ENCODE results near the gene ABHD17A.

DNA sequence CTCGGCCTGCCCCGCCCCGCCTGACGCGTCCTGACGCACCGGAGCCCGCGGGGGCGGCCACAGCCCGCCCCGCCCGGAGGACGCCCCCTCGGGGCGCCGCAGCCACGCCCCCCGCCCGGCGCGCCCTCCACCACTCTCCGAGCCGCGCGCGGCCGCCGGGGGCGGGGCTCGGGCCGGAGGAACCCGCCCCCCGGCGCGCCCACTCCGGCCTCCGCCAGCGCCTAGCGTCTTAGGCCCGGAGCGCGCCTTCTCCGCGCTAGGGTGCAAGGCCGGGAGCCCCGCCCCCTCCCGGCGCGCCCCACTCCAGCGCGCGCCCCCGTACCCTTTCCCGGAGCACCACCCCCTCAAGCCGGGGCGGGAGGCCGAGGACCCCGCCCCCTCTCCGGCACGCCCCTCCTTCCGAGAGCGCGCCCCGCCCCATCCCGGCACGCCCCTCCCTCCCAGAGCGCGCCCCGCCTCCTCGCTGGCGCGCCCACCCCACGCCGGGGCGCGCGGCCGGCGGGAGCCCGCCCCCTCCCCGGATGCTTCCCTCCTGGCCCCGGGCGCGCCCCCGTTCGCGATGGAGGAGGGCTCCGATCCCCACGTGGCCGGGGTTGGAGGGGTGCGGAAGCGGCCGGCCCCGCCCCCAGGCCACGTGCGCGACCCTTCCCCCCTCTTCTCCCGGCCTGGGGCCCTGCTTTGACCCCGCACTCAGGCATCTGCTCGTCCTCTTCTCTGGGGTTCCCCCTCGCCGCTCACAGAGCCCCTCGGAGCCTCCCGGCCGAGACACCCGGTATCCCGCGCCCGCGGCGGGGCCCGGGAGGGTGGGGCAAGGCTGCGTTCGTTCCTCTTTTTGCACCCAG, 21.4 kb downstream of the ABHD17A start:
- TF ChIP-seq, protein P1, sequence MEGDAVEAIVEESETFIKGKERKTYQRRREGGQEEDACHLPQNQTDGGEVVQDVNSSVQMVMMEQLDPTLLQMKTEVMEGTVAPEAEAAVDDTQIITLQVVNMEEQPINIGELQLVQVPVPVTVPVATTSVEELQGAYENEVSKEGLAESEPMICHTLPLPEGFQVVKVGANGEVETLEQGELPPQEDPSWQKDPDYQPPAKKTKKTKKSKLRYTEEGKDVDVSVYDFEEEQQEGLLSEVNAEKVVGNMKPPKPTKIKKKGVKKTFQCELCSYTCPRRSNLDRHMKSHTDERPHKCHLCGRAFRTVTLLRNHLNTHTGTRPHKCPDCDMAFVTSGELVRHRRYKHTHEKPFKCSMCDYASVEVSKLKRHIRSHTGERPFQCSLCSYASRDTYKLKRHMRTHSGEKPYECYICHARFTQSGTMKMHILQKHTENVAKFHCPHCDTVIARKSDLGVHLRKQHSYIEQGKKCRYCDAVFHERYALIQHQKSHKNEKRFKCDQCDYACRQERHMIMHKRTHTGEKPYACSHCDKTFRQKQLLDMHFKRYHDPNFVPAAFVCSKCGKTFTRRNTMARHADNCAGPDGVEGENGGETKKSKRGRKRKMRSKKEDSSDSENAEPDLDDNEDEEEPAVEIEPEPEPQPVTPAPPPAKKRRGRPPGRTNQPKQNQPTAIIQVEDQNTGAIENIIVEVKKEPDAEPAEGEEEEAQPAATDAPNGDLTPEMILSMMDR (IDR thresholded peaks at IDR 0.05): no peak
- no peak for TF ChIP-seq EZH2 (IDR thresholded peaks at IDR 0.05)

Data from neural progenitor cell (in vitro differentiated cells).